Fibroblast of lung (primary cell): ENCODE measurements around the gene NRAP. TPM values are rescaled to one million over a fixed set of nuclear protein-coding genes. Genes with fewer than 3 reads are reported as not detected.

Source experiments
- DNase-seq, 2 donors: peaks; one replicate each; pipeline versions ENCODE4 v3.0.0 to v3.0.0-alpha.2; 2010; ENCODE audit warnings: low read depth in 2 of 2
- H2AFZ ChIP-seq: 2 replicates; pipeline ENCODE4 v1.5.1; 2012; ENCODE audit warnings: low read length, control low read depth, inconsistent platforms
- H3K27ac ChIP-seq: 2 replicates; pipeline ENCODE4 v1.5.1; 2011; ENCODE audit warnings: low read length, control low read depth; ENCODE audit not compliant: insufficient read depth
- H3K27me3 ChIP-seq: 2 replicates; pipeline ENCODE4 v1.5.1; 2011; ENCODE audit warnings: mild to moderate bottlenecking, low read length; ENCODE audit not compliant: control insufficient read depth, insufficient read depth
- H3K36me3 ChIP-seq: 2 replicates; pipeline ENCODE4 v1.5.1; 2011; ENCODE audit warnings: low read length; ENCODE audit not compliant: control insufficient read depth, insufficient read depth
- H3K4me1 ChIP-seq: 2 replicates; pipeline ENCODE4 v1.5.1; 2011; ENCODE audit warnings: low read length; ENCODE audit not compliant: control insufficient read depth, insufficient read depth; ENCODE audit errors: extremely low read depth
- H3K4me2 ChIP-seq: 2 replicates; pipeline ENCODE4 v1.5.1; 2011; ENCODE audit warnings: low read length, control low read depth; ENCODE audit not compliant: insufficient read depth; ENCODE audit errors: extremely low read depth
- H3K4me3 ChIP-seq, 4 experiments: fragments of 200-600 bp in 1 of 4; sonication (generic) in 1 of 4; replicated peaks in 1 of 4; 2 replicates each; pipeline ENCODE4 v1.5.1; 2011 to 2016; ENCODE audit warnings: low read length in 4 of 4, low read depth in 3 of 4, mild to moderate bottlenecking in 3 of 4, control low read depth in 2 of 4, inconsistent platforms in 1 of 4, mixed read lengths in 1 of 4; ENCODE audit not compliant: insufficient read depth in 1 of 4; ENCODE audit errors: control extremely low read depth in 1 of 4
- H3K79me2 ChIP-seq: 2 replicates; pipeline ENCODE4 v1.5.1; 2012; ENCODE audit warnings: mild to moderate bottlenecking, low read length, inconsistent platforms; ENCODE audit not compliant: control insufficient read depth, insufficient read depth
- H3K9ac ChIP-seq: 2 replicates; pipeline ENCODE4 v1.5.1; 2011; ENCODE audit warnings: mild to moderate bottlenecking, low read length, control low read depth; ENCODE audit not compliant: insufficient read depth
- H3K9me3 ChIP-seq: 2 replicates; pipeline ENCODE4 v1.5.1; 2012; ENCODE audit warnings: low read depth, low read length; ENCODE audit not compliant: control insufficient read depth, insufficient read depth
- H4K20me1 ChIP-seq: 2 replicates; pipeline ENCODE4 v1.5.1; 2011; ENCODE audit warnings: low read length; ENCODE audit not compliant: control insufficient read depth, insufficient read depth; ENCODE audit errors: extremely low read depth
- EZH2 ChIP-seq: IDR thresholded peaks from 2 replicates; pipeline ENCODE4 v1.5.1; 2012; ENCODE audit warnings: low read length, control low read depth, mild to moderate bottlenecking; ENCODE audit errors: missing control alignments
- polyA plus RNA-seq, 2 donors: library from polyadenylated mRNA; depleted of rRNA in 1 of 2; stranded (reverse) in 1 of 2; unstranded in 1 of 2; fragments of >200 nt; gene quantifications; 2 replicates each; pipeline ENCODE4 v1.2.1, GENCODE V29; 2011 to 2012; ENCODE audit warnings: missing spikeins in 1 of 2
- total RNA-seq: library from RNA; depleted of rRNA; stranded (reverse); fragments of >200 nt; gene quantifications from 2 replicates; pipeline ENCODE4 v1.2.1, GENCODE V29; 2014
- TF ChIP-seq, protein P1 (sequence below), 2 donors: IDR thresholded peaks in 1 of 2; conservative IDR thresholded peaks in 1 of 2; 1 replicate in 1 of 2; 2 replicates in 1 of 2; pipeline ENCODE4 v1.5.1; 2011 to 2012; ENCODE audit warnings: low read length in 2 of 2, control low read depth in 1 of 2, inconsistent platforms in 1 of 2, low read depth in 1 of 2, mild to moderate bottlenecking in 1 of 2

NRAP gene
- total and polyA plus RNA-seq, 2 donors (not counting 1 experiment from before 2014, with no cell fraction given), result not detected

DNA sequence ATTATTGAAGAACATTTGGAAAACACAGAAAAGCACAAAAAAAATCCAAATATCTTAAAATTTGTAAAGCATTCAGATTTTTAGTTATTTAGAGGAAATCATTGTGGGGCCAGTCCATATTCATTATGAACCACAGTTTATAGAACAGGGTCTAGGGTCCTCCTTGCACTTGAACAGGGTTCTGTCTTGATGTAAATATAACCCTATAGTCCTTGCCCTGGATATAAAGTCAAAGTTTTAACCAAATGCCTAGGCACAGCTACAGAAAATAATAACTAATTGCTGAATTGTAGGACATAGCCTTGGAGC lies 41.5 kb upstream of the NRAP start:
- no peak for DNase-seq
- no peak overlapping the region for H3K9ac ChIP-seq
- no peak overlapping the region for H3K4me2 ChIP-seq
- no peaks in the 10 kb centered on the region for H3K36me3 ChIP-seq
- H3K27me3 ChIP-seq, result no peaks in the 10 kb centered on the region
- H3K27ac ChIP-seq, result no peak overlapping the region
- TF ChIP-seq EZH2, result no peak
- TF ChIP-seq, protein P1, sequence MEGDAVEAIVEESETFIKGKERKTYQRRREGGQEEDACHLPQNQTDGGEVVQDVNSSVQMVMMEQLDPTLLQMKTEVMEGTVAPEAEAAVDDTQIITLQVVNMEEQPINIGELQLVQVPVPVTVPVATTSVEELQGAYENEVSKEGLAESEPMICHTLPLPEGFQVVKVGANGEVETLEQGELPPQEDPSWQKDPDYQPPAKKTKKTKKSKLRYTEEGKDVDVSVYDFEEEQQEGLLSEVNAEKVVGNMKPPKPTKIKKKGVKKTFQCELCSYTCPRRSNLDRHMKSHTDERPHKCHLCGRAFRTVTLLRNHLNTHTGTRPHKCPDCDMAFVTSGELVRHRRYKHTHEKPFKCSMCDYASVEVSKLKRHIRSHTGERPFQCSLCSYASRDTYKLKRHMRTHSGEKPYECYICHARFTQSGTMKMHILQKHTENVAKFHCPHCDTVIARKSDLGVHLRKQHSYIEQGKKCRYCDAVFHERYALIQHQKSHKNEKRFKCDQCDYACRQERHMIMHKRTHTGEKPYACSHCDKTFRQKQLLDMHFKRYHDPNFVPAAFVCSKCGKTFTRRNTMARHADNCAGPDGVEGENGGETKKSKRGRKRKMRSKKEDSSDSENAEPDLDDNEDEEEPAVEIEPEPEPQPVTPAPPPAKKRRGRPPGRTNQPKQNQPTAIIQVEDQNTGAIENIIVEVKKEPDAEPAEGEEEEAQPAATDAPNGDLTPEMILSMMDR (conservative IDR thresholded peaks at IDR 0.05 in 1 of 2, IDR thresholded peaks at IDR 0.05 in 1 of 2; ENCODE audit: low read depth in 1 of 2, low read length in 2 of 2), result no peak
- H3K9me3 ChIP-seq, result no peaks in the 10 kb centered on the region
- no peak overlapping the region for H3K4me3 ChIP-seq
- H3K79me2 ChIP-seq, result no peaks in the 10 kb centered on the region
- no peak overlapping the region for H2AFZ ChIP-seq
- H3K4me1 ChIP-seq, result peaks cover 2% of the 10 kb centered on the region
- no peaks in the 10 kb centered on the region for H4K20me1 ChIP-seq

DNA sequence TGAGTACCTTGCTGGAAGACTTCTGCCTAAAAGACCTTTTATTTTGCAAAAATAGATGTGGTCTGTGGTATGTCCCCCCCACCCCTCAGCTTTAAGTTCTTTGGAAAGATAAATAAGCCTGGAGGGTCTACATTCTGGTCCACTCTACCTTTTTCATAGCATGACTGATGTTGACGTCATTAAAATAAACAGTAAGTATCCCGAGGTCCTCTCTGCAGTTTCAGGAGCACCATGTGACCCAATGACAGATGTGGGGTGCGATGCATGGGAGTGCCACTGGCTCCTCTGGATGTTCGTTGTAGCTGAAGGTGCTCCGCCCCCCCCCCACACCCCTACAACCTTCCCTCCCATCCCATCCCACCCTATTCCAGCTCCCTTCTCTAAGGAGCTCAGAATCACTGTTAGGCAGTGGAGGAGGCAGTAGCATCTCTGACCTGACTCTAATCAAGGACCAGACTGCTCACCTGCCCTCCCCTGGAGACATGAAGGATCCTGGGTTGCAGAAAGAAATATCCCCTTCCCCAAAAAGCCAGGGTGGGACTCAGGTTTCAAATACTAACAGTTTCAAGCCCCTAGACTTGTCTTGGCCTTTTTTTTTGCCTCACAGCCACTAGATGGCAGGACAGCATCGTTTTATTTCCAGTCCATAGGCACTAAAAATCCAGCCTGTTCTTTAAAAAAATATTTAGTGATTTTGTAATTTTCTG lies 40.9 kb upstream of the NRAP start:
- H3K36me3 ChIP-seq, result no peaks in the 10 kb centered on the region
- no peaks in the 10 kb centered on the region for H3K27me3 ChIP-seq
- H3K9me3 ChIP-seq, result no peaks in the 10 kb centered on the region
- no peak overlapping the region for H3K27ac ChIP-seq
- H2AFZ ChIP-seq, result no peak overlapping the region
- no peak overlapping the region for H3K4me3 ChIP-seq
- H3K9ac ChIP-seq, result no peak overlapping the region
- peaks cover 2% of the 10 kb centered on the region for H3K4me1 ChIP-seq
- no peak for TF ChIP-seq EZH2
- TF ChIP-seq, protein P1 (conservative IDR thresholded peaks at IDR 0.05 in 1 of 2, IDR thresholded peaks at IDR 0.05 in 1 of 2; ENCODE audit: low read depth in 1 of 2, low read length in 2 of 2), result peak; percentile 72 to 79
- no peak overlapping the region for H3K4me2 ChIP-seq
- no peaks in the 10 kb centered on the region for H3K79me2 ChIP-seq
- peak; percentile 43 to 68 for DNase-seq
- no peaks in the 10 kb centered on the region for H4K20me1 ChIP-seq

DNA sequence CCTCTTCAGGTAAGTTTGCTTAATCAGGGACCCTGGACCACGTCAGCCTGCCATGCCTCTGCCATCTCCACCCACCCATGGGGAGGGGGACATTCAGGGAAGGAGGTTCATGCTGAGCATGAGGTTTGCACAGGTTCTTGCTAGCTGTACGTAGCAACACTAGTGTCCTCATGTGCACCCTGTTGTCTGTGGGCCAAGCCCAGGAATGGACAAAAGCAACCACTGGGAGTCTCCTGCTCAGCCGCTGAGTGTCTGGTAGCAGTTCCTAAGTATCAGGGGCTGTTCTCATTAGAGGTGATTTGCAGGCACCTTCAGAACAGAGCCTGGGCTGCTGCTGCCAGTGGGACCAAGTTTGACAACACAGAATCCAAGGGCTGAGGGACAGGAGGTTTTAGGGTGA lies 33.8 kb upstream of the NRAP start:
- TF ChIP-seq EZH2, result no peak
- TF ChIP-seq, protein P1 (conservative IDR thresholded peaks at IDR 0.05 in 1 of 2, IDR thresholded peaks at IDR 0.05 in 1 of 2; ENCODE audit: low read depth in 1 of 2, low read length in 2 of 2), result no peak
- no peak overlapping the region for H3K9ac ChIP-seq
- H3K27me3 ChIP-seq, result no peaks in the 10 kb centered on the region
- no peak for DNase-seq
- no peaks in the 10 kb centered on the region for H3K4me1 ChIP-seq
- H4K20me1 ChIP-seq, result no peaks in the 10 kb centered on the region
- peaks cover 7% of the 10 kb centered on the region for H3K79me2 ChIP-seq
- peaks cover 4% of the 10 kb centered on the region for H3K36me3 ChIP-seq
- H3K4me2 ChIP-seq, result no peak overlapping the region
- no peak overlapping the region for H3K27ac ChIP-seq
- H3K4me3 ChIP-seq, result no peak overlapping the region
- H3K9me3 ChIP-seq, result no peaks in the 10 kb centered on the region
- H2AFZ ChIP-seq, result no peak overlapping the region
